ENCODE measurements around the gene PLCH1.
A peak's percentile ranks its signal among the peaks of the same experiment; 100 is the strongest.

The PLCH1 gene

DNA sequence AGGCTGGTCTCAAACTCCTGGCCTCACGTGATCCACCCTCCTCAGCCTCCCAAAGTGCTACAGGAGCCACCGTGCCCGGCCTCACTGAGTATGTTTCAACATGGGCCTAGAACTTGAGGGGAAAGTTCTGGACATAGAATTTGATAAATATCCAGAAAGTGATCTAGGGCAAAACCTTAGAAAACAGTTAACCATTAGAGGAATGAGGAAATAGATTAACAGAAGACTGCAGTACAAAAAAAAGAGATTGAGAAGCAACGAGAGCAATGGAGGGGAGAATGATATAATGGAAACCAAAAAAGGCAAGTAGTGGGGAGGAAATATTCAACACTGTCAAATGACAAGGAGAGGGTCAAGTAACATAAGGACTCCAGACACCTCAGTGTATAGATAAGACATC, 191.5 kb downstream of the PLCH1 start:
- Histone ChIP-seq H3K27me3 (replicated peaks) (no peaks in the 10 kb centered on the region), H3K27ac (no peak overlapping the region), H3K36me3 (replicated peaks) (no peaks in the 10 kb centered on the region), H3K4me3 (ENCODE audit: low read depth, low read length) (no peak overlapping the region)
- in situ Hi-C loops (cut with HindIII; ENCODE audit: low pct_ligation_motif_present, low sequenced_read_pairs), result no loop called here
- DNase-seq, result no peak
- no peak for TF ChIP-seq CTCF (IDR thresholded peaks at IDR 0.05; ENCODE audit: low read depth, low read length, missing control alignments)

- Histone ChIP-seq H3K27me3 (replicated peaks) (no peaks in the 10 kb centered on the region), H3K36me3 (replicated peaks) (no peaks in the 10 kb centered on the region), H3K27ac (no peak overlapping the region), H3K4me3 (ENCODE audit: low read depth, low read length) (no peak overlapping the region)
- DNase-seq, result no peak
- in situ Hi-C loops (cut with HindIII; ENCODE audit: low pct_ligation_motif_present, low sequenced_read_pairs), result no loop called here
- no peak for TF ChIP-seq CTCF (IDR thresholded peaks at IDR 0.05; ENCODE audit: low read depth, low read length, missing control alignments)
Observed at GRCh38 chr3:155550391-155550790, 194.5 kb downstream of the PLCH1 start.

- Histone ChIP-seq H3K27ac (no peak overlapping the region), H3K27me3 (replicated peaks) (no peaks in the 10 kb centered on the region), H3K36me3 (replicated peaks) (no peaks in the 10 kb centered on the region), H3K4me3 (ENCODE audit: low read depth, low read length) (no peak overlapping the region)
- TF ChIP-seq CTCF (IDR thresholded peaks at IDR 0.05; ENCODE audit: low read depth, low read length, missing control alignments), result no peak
- in situ Hi-C loops (cut with HindIII; ENCODE audit: low pct_ligation_motif_present, low sequenced_read_pairs), result no loop called here
- DNase-seq, result no peak
Observed at GRCh38 chr3:155549087-155549486, 195.8 kb downstream of the PLCH1 start.

DNA sequence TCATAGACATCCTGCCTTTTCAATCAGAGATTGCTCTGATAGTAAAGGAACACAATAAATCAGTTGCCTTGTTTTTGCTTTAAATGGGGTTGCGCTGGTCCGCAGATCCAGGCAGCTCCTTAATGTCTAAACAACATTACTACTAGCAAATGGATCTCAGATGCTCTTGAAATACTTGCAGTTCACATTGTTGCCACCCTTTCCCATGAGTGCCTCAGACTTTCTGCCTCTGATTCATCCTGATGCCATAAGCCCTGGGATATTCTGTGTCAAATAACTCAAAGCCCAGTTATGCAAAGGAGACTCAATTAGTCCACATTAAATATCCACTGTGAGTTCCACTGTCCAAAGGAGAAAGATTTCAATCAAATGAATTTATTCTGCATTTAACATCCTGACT, 196.7 kb downstream of the PLCH1 start:
- Histone ChIP-seq H3K27ac (no peak overlapping the region), H3K36me3 (replicated peaks) (no peaks in the 10 kb centered on the region), H3K27me3 (replicated peaks) (no peaks in the 10 kb centered on the region), H3K4me3 (ENCODE audit: low read depth, low read length) (no peak overlapping the region)
- in situ Hi-C loops (cut with HindIII; ENCODE audit: low pct_ligation_motif_present, low sequenced_read_pairs), result no loop called here
- peak; percentile 17 for DNase-seq
- peak; percentile 20 for TF ChIP-seq CTCF (IDR thresholded peaks at IDR 0.05; ENCODE audit: low read depth, low read length, missing control alignments)

- no peak for TF ChIP-seq CTCF (IDR thresholded peaks at IDR 0.05; ENCODE audit: low read depth, low read length, missing control alignments)
- in situ Hi-C loops (cut with HindIII; ENCODE audit: low pct_ligation_motif_present, low sequenced_read_pairs), result no loop called here
- H3K27me3 ChIP-seq (replicated peaks), result no peaks in the 10 kb centered on the region
- no peak overlapping the region for H3K27ac ChIP-seq
- H3K36me3 ChIP-seq (replicated peaks), result no peaks in the 10 kb centered on the region
- H3K4me3 ChIP-seq (ENCODE audit: low read depth, low read length), result no peak overlapping the region
- DNase-seq, result no peak
Observed at GRCh38 chr3:155535098-155535497, 209.8 kb downstream of the PLCH1 start.

DNA sequence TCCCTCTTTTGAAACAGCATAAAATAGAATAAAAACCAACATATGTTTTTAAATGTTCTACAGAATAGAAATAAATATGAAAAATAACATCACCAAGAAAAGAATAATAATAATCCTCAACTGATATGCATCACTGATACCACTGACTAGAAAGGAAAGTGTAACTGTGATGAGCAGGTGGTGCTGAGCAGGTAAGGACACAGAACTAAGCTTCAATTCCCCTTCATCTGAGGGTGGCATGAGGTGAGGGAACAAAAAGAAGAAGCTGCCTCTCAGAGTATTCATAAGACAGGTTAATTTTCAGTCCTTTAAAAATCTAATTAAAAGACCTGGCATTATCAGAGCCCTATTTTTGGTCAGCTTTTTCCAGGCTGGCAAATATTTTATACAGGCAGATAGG, 216.3 kb downstream of the PLCH1 start:
- TF ChIP-seq CTCF (IDR thresholded peaks at IDR 0.05; ENCODE audit: low read depth, low read length, missing control alignments), result no peak
- H3K27me3 ChIP-seq (replicated peaks), result no peaks in the 10 kb centered on the region
- DNase-seq, result no peak
- in situ Hi-C loops (cut with HindIII; ENCODE audit: low pct_ligation_motif_present, low sequenced_read_pairs), result no loop called here
- no peak overlapping the region for H3K27ac ChIP-seq
- no peak overlapping the region for H3K4me3 ChIP-seq (ENCODE audit: low read depth, low read length)
- no peaks in the 10 kb centered on the region for H3K36me3 ChIP-seq (replicated peaks)

Measured in brain microvascular endothelial cell (primary cell).